Measurements from ENCODE around the gene RITA1.

RITA1 gene

GRCh38 chr12:113232089-113232839, 46.7 kb downstream of the RITA1 start:
- no peak for DNase-seq

- DNase-seq, result peak; percentile 16 to 69 (median 34)
Observed at GRCh38 chr12:113232840-113233585, 47.5 kb downstream of the RITA1 start.

GRCh38 chr12:113233967-113234366, 48.4 kb downstream of the RITA1 start:
- no peak for DNase-seq

GRCh38 chr12:113234483-113234882, 49.0 kb downstream of the RITA1 start:
- DNase-seq, result no peak

- no peak for DNase-seq
Observed at GRCh38 chr12:113235976-113236375, 50.5 kb downstream of the RITA1 start.

- no peak for DNase-seq
Observed at GRCh38 chr12:113236539-113237399, 51.2 kb downstream of the RITA1 start.

- DNase-seq, result no peak
Observed at GRCh38 chr12:113237748-113238147, 52.2 kb downstream of the RITA1 start.

GRCh38 chr12:113238309-113238708, 52.8 kb downstream of the RITA1 start:
- no peak for DNase-seq

- DNase-seq, result no peak
Observed at GRCh38 chr12:113239288-113239771, 53.8 kb downstream of the RITA1 start.

- no peak for DNase-seq
Observed at GRCh38 chr12:113239811-113240331, 54.4 kb downstream of the RITA1 start.

GRCh38 chr12:113240395-113240794, 54.9 kb downstream of the RITA1 start:
- no peak for DNase-seq

GRCh38 chr12:113241191-113242025, 55.9 kb downstream of the RITA1 start:
- no peak for DNase-seq

Data from activated naive CD4-positive, alpha-beta T cell (primary cell).